Measurements from ENCODE around the gene ARPC1A.
"Not testable (repeated sequence)": the region's sequence is repeated elsewhere in the genome, so short reads cannot be mapped to it uniquely, and the experiment has no call there.

ARPC1A gene

GRCh38 chr7:99322659-99323058 is 3.0 kb upstream of the ARPC1A start:
- not testable (repeated sequence) for DNase-seq

GRCh38 chr7:99324559-99324958 is 1.1 kb upstream of the ARPC1A start:
- DNase-seq, result no peak

- DNase-seq, result no peak
These were observed 651 bp upstream of the ARPC1A start for GRCh38 chr7:99325001-99325493.

- no peak for DNase-seq
These were observed 697 bp downstream of the ARPC1A start for GRCh38 chr7:99326408-99326782.

- peak; percentile 32 for DNase-seq
These were observed 4.7 kb downstream of the ARPC1A start for GRCh38 chr7:99330314-99330961.

GRCh38 chr7:99331002-99331401 is 5.3 kb downstream of the ARPC1A start:
- DNase-seq, result no peak

GRCh38 chr7:99339595-99339994 is 13.9 kb downstream of the ARPC1A start:
- no peak for DNase-seq

- DNase-seq, result no peak
These were observed 15.0 kb downstream of the ARPC1A start for GRCh38 chr7:99340659-99341058.

- no peak for DNase-seq
These were observed 18.5 kb downstream of the ARPC1A start for GRCh38 chr7:99344061-99344647.

- DNase-seq, result not testable (repeated sequence)
These were observed 24.9 kb downstream of the ARPC1A start for GRCh38 chr7:99350641-99351040.

GRCh38 chr7:99352247-99352646 is 26.5 kb downstream of the ARPC1A start:
- no peak for DNase-seq

- DNase-seq, result no peak
These were observed 29.4 kb downstream of the ARPC1A start for GRCh38 chr7:99355098-99355497.

GRCh38 chr7:99357701-99358490 is 32.2 kb downstream of the ARPC1A start:
- no peak for DNase-seq

- not testable (repeated sequence) for DNase-seq
These were observed 32.8 kb downstream of the ARPC1A start for GRCh38 chr7:99358521-99358920.

GRCh38 chr7:99359465-99360154 is 33.9 kb downstream of the ARPC1A start:
- no peak for DNase-seq

GRCh38 chr7:99362801-99363200 is 37.1 kb downstream of the ARPC1A start:
- no peak for DNase-seq

- DNase-seq, result no peak
These were observed 37.6 kb downstream of the ARPC1A start for GRCh38 chr7:99363286-99363685.

- peak; percentile 58 for DNase-seq
These were observed 39.8 kb downstream of the ARPC1A start for GRCh38 chr7:99365318-99366141.

- no peak for DNase-seq
These were observed 40.9 kb downstream of the ARPC1A start for GRCh38 chr7:99366646-99367045.

- DNase-seq, result no peak
These were observed 43.2 kb downstream of the ARPC1A start for GRCh38 chr7:99368750-99369389.

GRCh38 chr7:99369767-99370391 is 44.2 kb downstream of the ARPC1A start:
- DNase-seq, result no peak

Data from CD4-positive, alpha-beta T cell treated with Interleukin-4 for 4 hours (primary cell).